ENCODE data around the gene B4GALT1.

B4GALT1 gene

DNA sequence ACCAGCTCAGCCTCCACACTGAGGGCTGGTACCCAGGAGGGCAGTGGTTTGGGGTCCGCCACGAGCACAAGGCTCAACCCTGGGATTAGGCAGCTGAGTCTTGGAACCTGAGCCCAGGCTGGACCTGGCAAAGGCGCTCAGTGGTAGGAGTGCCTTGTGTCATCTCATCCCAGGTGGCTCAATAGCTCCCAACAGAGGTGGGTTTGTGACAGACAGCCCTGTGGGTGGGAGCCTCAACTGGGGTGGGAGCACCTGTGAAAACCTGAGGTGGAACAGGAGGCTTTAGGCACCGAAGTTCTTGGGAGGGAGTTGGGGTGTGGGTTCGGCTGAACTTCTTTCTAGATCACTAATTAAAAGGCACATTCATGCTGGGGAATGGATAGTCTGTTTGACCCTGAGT is 55.5 kb downstream of the B4GALT1 start:
- no peak overlapping the region for H3K4me3 ChIP-seq (ENCODE audit: low read depth, low read length)

DNA sequence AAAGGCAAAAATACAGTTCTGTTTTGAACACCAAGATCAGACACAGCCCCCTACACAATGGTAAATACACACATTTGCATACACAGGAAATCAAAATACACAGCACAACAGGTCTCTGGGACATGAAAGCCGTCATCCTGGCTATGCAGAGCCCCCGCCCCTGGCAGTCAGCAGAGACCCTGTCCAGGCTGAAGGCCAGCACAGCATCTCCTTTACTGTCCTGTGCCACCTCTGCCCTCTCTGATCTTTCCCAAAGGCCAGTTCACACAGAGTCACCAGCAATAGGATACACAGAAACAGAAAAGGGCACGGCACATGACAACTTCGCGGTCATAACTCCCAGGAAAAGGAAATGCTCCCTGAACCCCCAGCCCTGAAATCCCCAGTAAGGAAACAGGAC is 56.5 kb downstream of the B4GALT1 start:
- no peak overlapping the region for H3K4me3 ChIP-seq (ENCODE audit: low read depth, low read length)
- DNase-seq (ENCODE audit: low read depth) = no peak
- TF ChIP-seq, protein P1, sequence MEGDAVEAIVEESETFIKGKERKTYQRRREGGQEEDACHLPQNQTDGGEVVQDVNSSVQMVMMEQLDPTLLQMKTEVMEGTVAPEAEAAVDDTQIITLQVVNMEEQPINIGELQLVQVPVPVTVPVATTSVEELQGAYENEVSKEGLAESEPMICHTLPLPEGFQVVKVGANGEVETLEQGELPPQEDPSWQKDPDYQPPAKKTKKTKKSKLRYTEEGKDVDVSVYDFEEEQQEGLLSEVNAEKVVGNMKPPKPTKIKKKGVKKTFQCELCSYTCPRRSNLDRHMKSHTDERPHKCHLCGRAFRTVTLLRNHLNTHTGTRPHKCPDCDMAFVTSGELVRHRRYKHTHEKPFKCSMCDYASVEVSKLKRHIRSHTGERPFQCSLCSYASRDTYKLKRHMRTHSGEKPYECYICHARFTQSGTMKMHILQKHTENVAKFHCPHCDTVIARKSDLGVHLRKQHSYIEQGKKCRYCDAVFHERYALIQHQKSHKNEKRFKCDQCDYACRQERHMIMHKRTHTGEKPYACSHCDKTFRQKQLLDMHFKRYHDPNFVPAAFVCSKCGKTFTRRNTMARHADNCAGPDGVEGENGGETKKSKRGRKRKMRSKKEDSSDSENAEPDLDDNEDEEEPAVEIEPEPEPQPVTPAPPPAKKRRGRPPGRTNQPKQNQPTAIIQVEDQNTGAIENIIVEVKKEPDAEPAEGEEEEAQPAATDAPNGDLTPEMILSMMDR (IDR thresholded peaks at IDR 0.05; ENCODE audit: low read depth, low read length, missing control alignments) = no peak

More for the DNA sequence above, 55.5 kb downstream of the B4GALT1 start:
- TF ChIP-seq, protein P1 (IDR thresholded peaks at IDR 0.05; ENCODE audit: low read depth, low read length, missing control alignments) = no peak
- no peak for DNase-seq (ENCODE audit: low read depth)

DNA sequence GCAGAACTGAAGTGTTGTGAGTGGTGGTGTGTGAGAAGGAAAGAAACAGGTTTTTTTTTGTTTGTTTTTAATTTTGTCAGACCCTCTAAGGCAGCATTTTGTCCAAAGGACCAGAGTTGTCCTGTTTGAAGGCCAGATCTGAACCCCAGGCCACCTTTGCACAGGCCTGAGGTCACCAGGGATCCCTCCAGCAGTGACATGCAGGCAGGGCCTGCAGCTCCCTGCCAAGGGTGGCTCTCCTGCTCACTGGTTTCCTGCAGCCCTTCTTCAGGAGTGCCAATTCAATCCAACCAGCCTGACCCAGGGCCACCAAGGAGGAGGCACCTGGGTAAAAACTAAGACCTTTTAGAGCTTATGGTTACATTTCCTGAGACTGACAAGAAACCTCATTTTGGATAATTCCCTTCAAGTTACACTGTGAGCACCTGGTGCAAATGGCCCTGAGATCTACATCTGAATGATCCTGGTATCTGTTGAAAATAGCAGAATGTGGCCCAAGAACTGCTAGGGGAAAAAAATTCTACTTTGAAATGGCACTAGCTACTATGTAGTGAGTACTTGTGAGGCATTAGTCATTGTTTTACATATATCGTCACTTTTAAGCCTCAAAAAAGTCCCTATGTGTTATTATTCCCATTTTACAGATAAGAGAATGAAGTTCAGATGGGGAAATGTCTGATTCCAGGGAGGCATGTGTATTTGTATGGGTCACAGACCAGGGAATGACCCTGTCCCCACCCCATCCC is 57.1 kb downstream of the B4GALT1 start:
- no peak for DNase-seq (ENCODE audit: low read depth)
- H3K4me3 ChIP-seq (ENCODE audit: low read depth, low read length) = no peak overlapping the region
- TF ChIP-seq, protein P1 (IDR thresholded peaks at IDR 0.05; ENCODE audit: low read depth, low read length, missing control alignments) = no peak

DNA sequence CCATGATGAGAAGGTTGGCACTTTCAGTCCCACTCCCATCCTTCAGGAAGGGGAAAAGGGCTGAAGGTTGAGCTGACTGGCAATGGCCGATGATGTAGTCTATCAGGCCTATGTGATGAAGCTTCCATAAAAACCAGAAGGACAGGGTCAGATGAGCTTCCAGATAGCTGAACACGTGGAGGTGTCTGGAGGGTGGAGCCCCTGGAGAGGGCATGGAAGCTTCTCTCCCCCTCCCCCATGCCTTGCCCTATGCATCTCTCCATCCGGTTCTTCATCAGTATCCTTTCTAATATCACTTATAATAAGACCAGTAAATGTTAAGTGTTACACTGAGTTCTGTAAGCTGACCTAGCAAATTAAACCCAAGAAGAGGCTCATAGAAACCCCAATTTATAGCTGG is 58.0 kb downstream of the B4GALT1 start:
- TF ChIP-seq, protein P1 (IDR thresholded peaks at IDR 0.05; ENCODE audit: low read depth, low read length, missing control alignments) = no peak
- H3K4me3 ChIP-seq (ENCODE audit: low read depth, low read length) = no peak overlapping the region
- no peak for DNase-seq (ENCODE audit: low read depth)

DNA sequence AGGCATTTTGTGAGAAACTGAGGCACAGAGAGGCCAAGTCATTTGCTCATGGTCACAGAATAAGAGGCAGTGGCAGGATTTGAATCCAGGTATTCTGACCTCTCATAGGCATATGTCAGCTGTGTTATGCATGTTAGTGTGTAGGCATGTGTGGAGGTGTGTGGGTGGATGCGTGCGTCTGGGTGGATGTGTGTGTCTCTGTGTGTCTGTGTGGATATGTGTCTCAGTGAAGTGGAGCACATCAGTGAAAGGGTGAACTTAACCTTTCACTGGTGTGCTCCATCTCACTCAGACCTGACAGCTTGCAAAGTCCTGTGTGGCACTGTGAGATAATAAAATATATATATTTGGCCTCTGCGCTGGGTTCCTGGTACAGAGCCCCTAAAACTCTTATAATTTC is 58.7 kb downstream of the B4GALT1 start:
- no peak for DNase-seq (ENCODE audit: low read depth)
- TF ChIP-seq, protein P1 (IDR thresholded peaks at IDR 0.05; ENCODE audit: low read depth, low read length, missing control alignments) = no peak
- H3K4me3 ChIP-seq (ENCODE audit: low read depth, low read length) = no peak overlapping the region

DNA sequence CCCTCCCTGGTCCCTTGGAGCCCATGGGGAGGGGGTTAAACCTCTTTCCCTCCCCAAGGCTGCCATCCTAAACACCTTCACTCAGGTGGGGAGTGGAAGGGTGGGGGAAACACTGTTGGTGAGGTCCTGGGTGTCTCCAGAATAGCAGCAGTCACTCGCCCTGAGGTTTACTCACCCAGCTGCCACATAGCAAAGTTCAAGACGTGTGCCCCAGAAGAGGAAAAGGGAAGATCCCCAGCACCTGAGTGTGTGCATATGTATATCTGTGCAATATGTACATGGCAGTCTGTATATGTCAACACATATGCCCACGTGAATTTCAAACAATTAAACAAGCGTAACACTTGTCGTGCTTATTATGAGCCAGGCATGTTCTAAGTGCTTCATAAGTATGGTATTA is 59.4 kb downstream of the B4GALT1 start:
- no peak overlapping the region for H3K4me3 ChIP-seq (ENCODE audit: low read depth, low read length)
- TF ChIP-seq, protein P1 (IDR thresholded peaks at IDR 0.05; ENCODE audit: low read depth, low read length, missing control alignments) = no peak
- no peak for DNase-seq (ENCODE audit: low read depth)
